Uterus (tissue), 2 donors: ENCODE data around the gene ST6GALNAC3.

Experiments used
- CTCF ChIP-seq, 4 experiments: fragments of 200-600 bp in 2 of 4; fragments of 450-650 bp in 2 of 4; sonication (generic) in 2 of 4; IDR thresholded peaks; one replicate each; pipeline ENCODE4 v1.5.1; 2016 to 2019; ENCODE audit warnings: antibody characterized with exemption in 4 of 4, mild to moderate bottlenecking in 2 of 4, moderate library complexity in 1 of 4
- POLR2A ChIP-seq, 2 donors: fragments of 450-650 bp; IDR thresholded peaks; one replicate each; pipeline ENCODE4 v1.6.1; 2016; ENCODE audit warnings: antibody characterized with exemption in 2 of 2, mild to moderate bottlenecking in 1 of 2, moderate library complexity in 1 of 2

GRCh38 chr1:76300556-76300955 lies 226.0 kb downstream of the ST6GALNAC3 start:
- TF ChIP-seq CTCF (IDR thresholded peaks at IDR 0.05) (no peak), POLR2A (IDR thresholded peaks at IDR 0.05) (no peak)
